Adrenal gland (tissue), 19 donors: ENCODE results near the gene SPACA1. TPM values are rescaled to one million over a fixed set of nuclear protein-coding genes. Genes with fewer than 3 reads are reported as not detected.
"Not testable (repeated sequence)": the region's sequence is repeated elsewhere in the genome, so short reads cannot be mapped to it uniquely, and the experiment has no call there.

Experiments used
- DNase-seq, 7 donors: peaks; one replicate each; pipeline ENCODE4 v3.0.0-alpha.2; 2019 to 2020
- H3K27ac ChIP-seq, 5 donors: fragments of 200-600 bp; sonication (generic) in 4 of 5; 1 replicate in 3 of 5; 2 replicates in 2 of 5; pipeline versions ENCODE4 v1.5.1 to v1.8.0; 2016 to 2020; ENCODE audit warnings: mild to moderate bottlenecking in 1 of 5
- H3K27me3 ChIP-seq: fragments of 200-600 bp; 2 replicates; pipeline ENCODE4 v1.8.0; 2021
- H3K36me3 ChIP-seq, 2 donors: fragments of 200-600 bp; replicated peaks in 1 of 2; 1 replicate in 1 of 2; 2 replicates in 1 of 2; pipeline versions ENCODE4 v1.5.1 to v1.8.0; 2018 to 2022
- H3K4me1 ChIP-seq, 2 donors: fragments of 200-600 bp; replicated peaks in 1 of 2; 1 replicate in 1 of 2; 2 replicates in 1 of 2; pipeline versions ENCODE4 v1.5.1 to v1.8.0; 2018 to 2021
- H3K4me3 ChIP-seq, 4 donors: fragments of 200-600 bp; sonication (generic) in 3 of 4; one replicate each; pipeline ENCODE4 v1.5.1; 2016 to 2018
- H3K9me3 ChIP-seq, 3 donors: fragments of 200-600 bp; sonication (generic) in 1 of 3; replicated peaks in 1 of 3; 1 replicate in 2 of 3; 2 replicates in 1 of 3; pipeline versions ENCODE4 v1.5.1 to v1.8.0; 2016 to 2021
- CTCF ChIP-seq, 6 experiments: fragments of 450-650 bp in 4 of 6; fragments of 200-600 bp in 2 of 6; sonication (generic) in 1 of 6; IDR thresholded peaks; 1 replicate in 5 of 6; 2 replicates in 1 of 6; pipeline versions ENCODE4 v1.5.1 to v1.8.0; 2016 to 2021; ENCODE audit warnings: antibody characterized with exemption in 6 of 6, mild to moderate bottlenecking in 2 of 6, moderate library complexity in 1 of 6
- POLR2A ChIP-seq, 2 donors: fragments of 450-650 bp; IDR thresholded peaks; one replicate each; pipeline ENCODE4 v1.6.1; 2017; ENCODE audit warnings: antibody characterized with exemption in 2 of 2, mild to moderate bottlenecking in 2 of 2, moderate library complexity in 1 of 2
- whole genome bisulfite sequencing, 4 donors: extraction: QIAGEN DNeasy Blood & Tissue Kit in 2 of 4; methylation state at CpG; one replicate each; pipeline versions ENCODE4 v1.1.5 to v1.1.7; 2013 to 2017; 5-methylcytosine and 5-hydroxymethylcytosine counted together
- intact Hi-C, 2 donors: fragments of 100-400 bp; cut with DNase I; formaldehyde crosslinking; loops; one replicate each; pipeline versions ENCODE4 v1.14.1 to v1.15.0; 2022 to 2023
- long read RNA-seq, 10 donors: library from polyadenylated mRNA in 3 of 10; unstranded in 2 of 10; stranded (forward) in 1 of 10; transcript quantifications; one replicate each; pipeline ENCODE4 v2.0.0 and lab custom pipeline, GENCODE V29; 2021 to 2026
- polyA plus RNA-seq, 3 donors: library from polyadenylated mRNA; stranded (reverse); fragments of 200-250 nt in 2 of 3; fragments of 350-450 nt in 1 of 3; fragmentation: Illumina TruSeq in 1 of 3; extraction: RNeasy Lipid Tissue Mini Kit (QIAGEN cat#74804) in 1 of 3; gene quantifications; one replicate each; pipeline ENCODE4 v1.2.3, GENCODE V29; 2013 to 2014
- total RNA-seq, 9 donors: library from RNA; depleted of rRNA in 4 of 9; stranded (reverse); fragments of >200 nt in 4 of 9; fragments of 120-200 nt in 1 of 9; fragmentation: NEBNext Ultra II Directional in 1 of 9; extraction: Animal tissue kit (Norgen Biotek cat#: 25700) in 1 of 9; gene quantifications; one replicate each; pipeline versions ENCODE4 v1.1.0 to v1.2.4, GENCODE V29; 2013 to 2023
- donor health status: healthy with polysubstance abuse.
- donor health status: Bipolar disorder and iron deficiency.
- donor health status: DM: yes; HTN: yes; CAD: no.
- donor health status: DM: no; HTN: no; CAD: no.
- donor health status: DM: no; HTN: no; CAD: no.
- donor health status: DM: yes; HTN: yes; CAD: no.

Gene SPACA1, protein sequence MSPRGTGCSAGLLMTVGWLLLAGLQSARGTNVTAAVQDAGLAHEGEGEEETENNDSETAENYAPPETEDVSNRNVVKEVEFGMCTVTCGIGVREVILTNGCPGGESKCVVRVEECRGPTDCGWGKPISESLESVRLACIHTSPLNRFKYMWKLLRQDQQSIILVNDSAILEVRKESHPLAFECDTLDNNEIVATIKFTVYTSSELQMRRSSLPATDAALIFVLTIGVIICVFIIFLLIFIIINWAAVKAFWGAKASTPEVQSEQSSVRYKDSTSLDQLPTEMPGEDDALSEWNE
- total RNA-seq (not detected), polyA plus RNA-seq (not detected)
- long read RNA-seq, donor 1, result 0 reads
- long read RNA-seq, donor 2, result 0 reads
- long read RNA-seq, donor 3, result 0 reads
- long read RNA-seq, donor 4, result 0 reads
- long read RNA-seq, donor 5, result 0 reads
- long read RNA-seq, donor 6, result 0 reads
- long read RNA-seq, donor 7, result 0 reads
- long read RNA-seq, donor 8, result 0 reads
- long read RNA-seq, donor 9, result 0 reads
- long read RNA-seq, donor 10, result 0 reads

DNA sequence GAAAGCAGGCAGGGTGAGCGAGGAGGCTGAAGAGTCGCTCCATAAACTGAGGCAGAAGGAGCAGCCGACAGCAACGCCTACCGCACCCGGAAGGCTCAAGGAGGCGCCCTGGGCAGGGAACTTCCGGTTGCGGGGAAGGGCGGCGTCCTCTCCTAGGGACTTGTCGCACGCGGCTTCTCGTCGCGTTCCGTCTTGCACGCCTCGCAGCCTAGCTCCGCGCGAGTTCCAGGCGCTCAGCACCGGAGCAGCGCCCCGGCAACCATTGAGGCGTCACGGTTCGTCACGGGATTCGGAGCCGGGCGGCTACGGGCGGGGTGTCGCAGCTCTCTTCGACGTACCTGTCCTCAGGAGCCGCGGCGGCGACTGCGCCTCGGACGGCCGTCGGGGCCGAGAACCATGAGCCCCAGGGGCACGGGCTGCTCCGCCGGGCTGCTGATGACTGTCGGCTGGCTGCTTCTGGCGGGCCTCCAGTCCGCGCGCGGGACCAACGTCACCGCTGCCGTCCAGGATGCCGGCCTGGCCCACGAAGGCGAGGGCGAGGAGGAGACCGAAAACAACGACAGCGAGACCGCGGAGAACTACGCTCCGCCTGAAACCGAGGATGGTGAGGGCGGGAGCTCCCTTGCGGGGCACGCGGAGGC, at the start of gene SPACA1:
Gene SPACA1 (plus strand): TSS at position 332 of the 641 bp plus-strand sequence. CDS start 65 bp downstream, at position 397.
- Histone ChIP-seq H3K27me3 (peaks cover 6% of the 10 kb centered on the region), H3K4me3 (no peak within 1 kb of the TSS), H3K4me1 (no peaks in the 10 kb centered on the region), H3K27ac (no peak within 1 kb of the TSS), H3K9me3 (no peaks in the 10 kb centered on the region), H3K36me3 (no peaks in the 10 kb centered on the region)
- DNase-seq, result no peak
- TF ChIP-seq CTCF (IDR thresholded peaks at IDR 0.05), result no peak
- no peak for TF ChIP-seq POLR2A (IDR thresholded peaks at IDR 0.05)
- intact Hi-C loops, result no loop called here
- 53 to 81% (median 67%) methylated on average over 60 to 77 of the region's 77 CpGs for WGBS, 4 donors

DNA sequence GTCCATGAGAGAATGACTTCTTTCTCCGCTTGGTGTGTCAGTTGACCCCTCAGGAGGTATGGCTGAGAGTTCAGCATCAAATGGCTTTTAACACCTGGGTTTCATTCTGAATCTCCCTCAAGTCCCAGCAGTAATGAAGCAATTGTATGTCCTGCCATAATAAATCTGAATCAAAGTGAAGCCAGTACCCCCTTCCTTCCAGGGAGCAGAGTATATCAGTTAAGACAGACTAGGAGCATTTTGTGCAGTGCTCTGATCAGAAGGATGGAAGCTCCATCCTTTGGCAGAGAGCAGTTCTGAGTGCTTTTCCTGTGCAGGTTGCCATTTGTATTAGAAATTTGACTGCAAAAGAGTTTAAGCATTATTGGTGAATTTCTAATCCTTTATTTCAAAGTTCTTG, 46.9 kb upstream of the SPACA1 start:
- Histone ChIP-seq H3K27me3 (peaks cover 5% of the 10 kb centered on the region), H3K27ac (no peak overlapping the region), H3K36me3 (no peaks in the 10 kb centered on the region), H3K4me3 (no peak overlapping the region), H3K9me3 (no peaks in the 10 kb centered on the region), H3K4me1 (no peaks in the 10 kb centered on the region)
- DNase-seq, result no peak
- WGBS, 4 donors, result 25 to 94% (median 58%) methylated on average over 1 of the region's 1 CpG
- intact Hi-C loops, result no loop called here
- TF ChIP-seq CTCF (IDR thresholded peaks at IDR 0.05) (no peak), POLR2A (IDR thresholded peaks at IDR 0.05) (no peak)

- H3K27me3 ChIP-seq, H3K4me1 ChIP-seq, H3K36me3 ChIP-seq, H3K27ac ChIP-seq, H3K4me3 ChIP-seq, intact Hi-C loops, DNase-seq, H3K9me3 ChIP-seq: not testable (repeated sequence)
- WGBS, 4 donors, result 80 to 86% (median 84%) methylated on average over 8 of the region's 8 CpGs
These were observed 46.4 kb upstream of the SPACA1 start for GRCh38 chr6:88001279-88001678.

DNA sequence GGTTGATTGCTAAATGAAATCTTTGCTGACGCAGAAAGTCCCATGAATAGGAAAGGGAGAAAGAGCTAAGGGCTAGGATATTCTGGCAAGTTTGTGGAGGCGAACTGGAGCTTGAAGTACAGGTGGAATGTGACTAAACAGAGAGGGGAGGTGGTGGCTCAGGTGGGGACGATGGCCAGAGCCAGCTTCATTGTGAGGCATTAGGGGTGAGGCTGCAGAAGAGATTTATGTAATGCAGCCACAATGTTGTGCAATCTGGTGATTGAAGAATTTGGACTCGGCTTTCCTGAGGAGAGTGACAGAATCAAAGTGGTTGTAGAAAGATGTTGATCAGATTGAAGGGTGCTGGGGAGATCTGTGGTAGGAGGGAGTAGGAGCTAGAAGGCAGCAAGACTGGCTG, 42.9 kb upstream of the SPACA1 start:
- Histone ChIP-seq H3K27me3 (peaks cover 10% of the 10 kb centered on the region), H3K36me3 (no peaks in the 10 kb centered on the region), H3K4me3 (no peak overlapping the region), H3K4me1 (no peaks in the 10 kb centered on the region), H3K9me3 (no peaks in the 10 kb centered on the region), H3K27ac (no peak overlapping the region)
- intact Hi-C loops, result no loop called here
- no peak for TF ChIP-seq CTCF (IDR thresholded peaks at IDR 0.05)
- TF ChIP-seq POLR2A (IDR thresholded peaks at IDR 0.05), result no peak
- DNase-seq, result no peak
- 56 to 65% (median 59%) methylated on average over 4 of the region's 4 CpGs for WGBS, 4 donors
